ENCODE results near the gene PRKG1. TPM values are rescaled to one million over a fixed set of nuclear protein-coding genes. Genes with fewer than 3 reads are reported as not detected.
A peak's percentile ranks its signal among the peaks of the same experiment; 100 is the strongest.

PRKG1 gene
- total RNA-seq, 1 experiment from 2014 or later, result 7.4 TPM

DNA sequence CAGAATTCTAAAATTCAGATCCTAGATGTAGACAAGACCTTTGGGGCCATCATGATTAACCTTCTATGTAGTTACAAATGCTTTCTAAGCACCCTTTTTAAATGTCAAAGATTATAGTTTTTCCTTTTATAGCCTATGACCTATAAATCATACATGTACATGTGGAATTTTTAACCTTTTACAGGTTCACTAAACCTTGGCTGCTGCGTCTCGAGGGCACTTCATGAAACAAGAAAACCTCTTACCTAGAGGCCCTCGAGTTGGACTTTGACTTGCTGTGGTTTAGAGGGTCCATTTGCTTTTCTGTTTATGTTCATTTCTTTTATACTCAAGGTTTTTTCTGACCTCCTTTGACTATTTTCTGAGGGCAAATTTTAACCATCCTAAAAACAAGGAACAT lies 323.0 kb downstream of the PRKG1 start:
- peaks cover 14% of the 10 kb centered on the region for H3K4me1 ChIP-seq (ENCODE audit: insufficient read depth, low read length)
- BruUV-seq (replicated peaks), result no TSS peak
- ATAC-seq (peak; percentile 14), DNase-seq (no peak)
- no peaks in the 10 kb centered on the region for H3F3A ChIP-seq (ENCODE audit: low read length, unreplicated experiment)
- no peaks in the 10 kb centered on the region for H3K36me3 ChIP-seq (ENCODE audit: low read depth, low read length)
- ChIA-PET CTCF (interaction anchor here (0.5 to 1.4 kb wide), 8 partner anchors 16 to 607 kb away, joined by 3 to 7 read pairs (median 4); partner anchors contain the start of gene PRKG1), POLR2A (ENCODE audit: unreplicated experiment) (interaction anchor here (0.5 to 1.2 kb wide), 4 partner anchors 13 to 333 kb away, joined by 3 to 6 read pairs (median 4); partner anchors contain the start of gene PRKG1)
- no peaks in the 10 kb centered on the region for H4K20me1 ChIP-seq (ENCODE audit: low read length)
- H3K79me2 ChIP-seq (ENCODE audit: low read length), result no peaks in the 10 kb centered on the region
- peak overlapping the region; percentile 50 for H3K27ac ChIP-seq (ENCODE audit: low read length)
- peak overlapping the region; percentile 3; the same call in 1 of the 2 replicates for H3K9ac ChIP-seq (ENCODE audit: low read length)
- no peaks in the 10 kb centered on the region for H3K9me3 ChIP-seq (ENCODE audit: low read length)
- no peaks in the 10 kb centered on the region for H3K9me2 ChIP-seq (replicated peaks; ENCODE audit: low read length)
- TF ChIP-seq EZH2phosphoT487 (IDR thresholded peaks at IDR 0.05; ENCODE audit: borderline replicate concordance, low read length) (no peak), EZH2 (IDR thresholded peaks at IDR 0.05; ENCODE audit: low read length, unreplicated experiment) (no peak)
- TF ChIP-seq, protein P1, sequence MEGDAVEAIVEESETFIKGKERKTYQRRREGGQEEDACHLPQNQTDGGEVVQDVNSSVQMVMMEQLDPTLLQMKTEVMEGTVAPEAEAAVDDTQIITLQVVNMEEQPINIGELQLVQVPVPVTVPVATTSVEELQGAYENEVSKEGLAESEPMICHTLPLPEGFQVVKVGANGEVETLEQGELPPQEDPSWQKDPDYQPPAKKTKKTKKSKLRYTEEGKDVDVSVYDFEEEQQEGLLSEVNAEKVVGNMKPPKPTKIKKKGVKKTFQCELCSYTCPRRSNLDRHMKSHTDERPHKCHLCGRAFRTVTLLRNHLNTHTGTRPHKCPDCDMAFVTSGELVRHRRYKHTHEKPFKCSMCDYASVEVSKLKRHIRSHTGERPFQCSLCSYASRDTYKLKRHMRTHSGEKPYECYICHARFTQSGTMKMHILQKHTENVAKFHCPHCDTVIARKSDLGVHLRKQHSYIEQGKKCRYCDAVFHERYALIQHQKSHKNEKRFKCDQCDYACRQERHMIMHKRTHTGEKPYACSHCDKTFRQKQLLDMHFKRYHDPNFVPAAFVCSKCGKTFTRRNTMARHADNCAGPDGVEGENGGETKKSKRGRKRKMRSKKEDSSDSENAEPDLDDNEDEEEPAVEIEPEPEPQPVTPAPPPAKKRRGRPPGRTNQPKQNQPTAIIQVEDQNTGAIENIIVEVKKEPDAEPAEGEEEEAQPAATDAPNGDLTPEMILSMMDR (conservative IDR thresholded peaks at IDR 0.05; ENCODE audit: low read depth, low read length), result no peak
- H3K4me2 ChIP-seq (ENCODE audit: low read length), result peak overlapping the region; percentile 50
- H3K27me3 ChIP-seq (ENCODE audit: low read length), result no peaks in the 10 kb centered on the region
- 0 out of 2 replicates have a peak overlapping the region, but pooled peaks have one; percentile 0 for H3K4me3 ChIP-seq (ENCODE audit: low read length)
- intact Hi-C loops (cut with micrococcal nuclease), result loop anchor here (1.0 to 5.0 kb wide), 8 partner anchors 16 to 820 kb away; partner anchors contain the start of gene PRKG1
- H2AFZ ChIP-seq (ENCODE audit: low read length), result no peak overlapping the region

DNA sequence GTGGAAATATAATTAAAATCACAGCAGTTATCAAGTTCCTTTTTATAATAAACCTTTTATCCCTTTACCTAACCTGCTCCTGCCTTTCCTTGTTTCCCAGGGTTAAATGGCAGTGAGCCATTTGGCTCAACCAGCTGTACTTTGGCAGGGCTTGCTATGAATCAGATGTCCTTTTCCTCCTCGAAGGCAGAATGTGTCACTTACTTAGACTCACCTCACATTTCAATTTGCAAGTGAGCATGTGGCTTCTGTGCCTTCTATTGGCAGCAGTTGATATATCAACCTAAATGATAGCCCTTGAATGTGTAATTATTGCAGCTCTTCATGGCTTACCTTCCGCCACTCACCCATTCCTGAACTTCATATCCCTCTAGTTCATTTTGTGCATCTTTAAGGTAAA lies 323.4 kb downstream of the PRKG1 start:
- ATAC-seq, result peak; percentile 99
- Histone ChIP-seq H4K20me1 (ENCODE audit: low read length) (no peaks in the 10 kb centered on the region), H3K4me3 (ENCODE audit: low read length) (no peak overlapping the region), H3F3A (ENCODE audit: low read length, unreplicated experiment) (no peaks in the 10 kb centered on the region), H3K9me2 (replicated peaks; ENCODE audit: low read length) (no peaks in the 10 kb centered on the region), H3K4me1 (ENCODE audit: insufficient read depth, low read length) (peaks cover 14% of the 10 kb centered on the region), H2AFZ (ENCODE audit: low read length) (no peak overlapping the region), H3K27me3 (ENCODE audit: low read length) (no peaks in the 10 kb centered on the region), H3K79me2 (ENCODE audit: low read length) (no peaks in the 10 kb centered on the region), H3K9me3 (ENCODE audit: low read length) (no peaks in the 10 kb centered on the region), H3K36me3 (ENCODE audit: low read depth, low read length) (no peaks in the 10 kb centered on the region), H3K9ac (ENCODE audit: low read length) (no peak overlapping the region), H3K27ac (ENCODE audit: low read length) (peak overlapping the region; percentile 50), H3K4me2 (ENCODE audit: low read length) (peak overlapping the region; percentile 50)
- DNase-seq, result peak; percentile 100
- ChIA-PET CTCF (interaction anchor here (0.5 to 1.4 kb wide), 9 partner anchors 16 to 606 kb away, joined by 3 to 7 read pairs (median 4); partner anchors contain the start of gene PRKG1), POLR2A (ENCODE audit: unreplicated experiment) (interaction anchor here (0.5 to 1.2 kb wide), 4 partner anchors 13 to 334 kb away, joined by 3 to 6 read pairs (median 4); partner anchors contain the start of gene PRKG1)
- no TSS peak for BruUV-seq (replicated peaks)
- intact Hi-C loops (cut with micrococcal nuclease), result loop anchor here (1.0 to 5.0 kb wide), 8 partner anchors 16 to 820 kb away; partner anchors contain the start of gene PRKG1
- TF ChIP-seq EZH2phosphoT487 (IDR thresholded peaks at IDR 0.05; ENCODE audit: borderline replicate concordance, low read length), result no peak
- TF ChIP-seq, protein P1 (conservative IDR thresholded peaks at IDR 0.05; ENCODE audit: low read depth, low read length), result peak; percentile 83

DNA sequence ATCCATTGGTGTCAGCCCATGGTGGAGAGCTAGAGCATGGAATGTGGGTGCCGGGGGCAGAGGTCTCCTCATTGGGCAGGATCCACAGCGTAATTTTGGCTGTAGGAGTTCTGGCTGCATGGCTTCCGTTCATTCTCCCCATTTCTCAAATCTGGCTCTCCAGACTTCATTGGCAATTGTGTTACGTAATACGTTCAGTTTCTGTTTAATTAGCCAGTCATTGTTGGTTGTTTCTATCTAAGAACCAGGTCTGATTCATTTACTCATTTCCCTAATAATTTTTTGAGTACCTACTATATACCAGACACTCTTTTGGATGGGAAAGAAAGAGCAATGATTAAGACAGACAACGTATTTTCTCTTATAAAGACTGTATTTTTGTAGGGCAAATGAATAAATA lies 325.6 kb downstream of the PRKG1 start:
- Histone ChIP-seq H3K9me2 (replicated peaks; ENCODE audit: low read length) (no peaks in the 10 kb centered on the region), H3K4me2 (ENCODE audit: low read length) (no peak overlapping the region), H2AFZ (ENCODE audit: low read length) (no peak overlapping the region), H4K20me1 (ENCODE audit: low read length) (no peaks in the 10 kb centered on the region), H3K27me3 (ENCODE audit: low read length) (no peaks in the 10 kb centered on the region), H3K9me3 (ENCODE audit: low read length) (no peaks in the 10 kb centered on the region), H3F3A (ENCODE audit: low read length, unreplicated experiment) (no peaks in the 10 kb centered on the region), H3K9ac (ENCODE audit: low read length) (no peak overlapping the region), H3K27ac (ENCODE audit: low read length) (no peak overlapping the region), H3K4me3 (ENCODE audit: low read length) (no peak overlapping the region), H3K36me3 (ENCODE audit: low read depth, low read length) (no peaks in the 10 kb centered on the region), H3K4me1 (ENCODE audit: insufficient read depth, low read length) (peaks cover 14% of the 10 kb centered on the region), H3K79me2 (ENCODE audit: low read length) (no peaks in the 10 kb centered on the region)
- intact Hi-C loops (cut with micrococcal nuclease), result loop anchor here (5.0 kb wide), 1 partner anchor 817 kb away; no protein-coding TSS in a partner anchor
- ATAC-seq (no peak), DNase-seq (no peak)
- BruUV-seq (replicated peaks), result no TSS peak
- POLR2A ChIA-PET (ENCODE audit: unreplicated experiment), result no interaction called here
- CTCF ChIA-PET, result no interaction called here
- TF ChIP-seq EZH2 (IDR thresholded peaks at IDR 0.05; ENCODE audit: low read length, unreplicated experiment), result no peak
- TF ChIP-seq, protein P1 (conservative IDR thresholded peaks at IDR 0.05; ENCODE audit: low read depth, low read length), result no peak
